GM12873 (cell line): ENCODE results near the gene DTYMK.

Experiments
- TF ChIP-seq, protein P1 (sequence below): IDR thresholded peaks from 2 replicates; pipeline ENCODE4 v1.5.1; 2012; ENCODE audit warnings: low read depth, mild to moderate bottlenecking, moderate library complexity, low read length, control low read depth; ENCODE audit not compliant: insufficient read depth; ENCODE audit errors: missing control alignments

Gene DTYMK

GRCh38 chr2:241670333-241671110 lies 16.1 kb downstream of the DTYMK start:
- TF ChIP-seq, protein P1, sequence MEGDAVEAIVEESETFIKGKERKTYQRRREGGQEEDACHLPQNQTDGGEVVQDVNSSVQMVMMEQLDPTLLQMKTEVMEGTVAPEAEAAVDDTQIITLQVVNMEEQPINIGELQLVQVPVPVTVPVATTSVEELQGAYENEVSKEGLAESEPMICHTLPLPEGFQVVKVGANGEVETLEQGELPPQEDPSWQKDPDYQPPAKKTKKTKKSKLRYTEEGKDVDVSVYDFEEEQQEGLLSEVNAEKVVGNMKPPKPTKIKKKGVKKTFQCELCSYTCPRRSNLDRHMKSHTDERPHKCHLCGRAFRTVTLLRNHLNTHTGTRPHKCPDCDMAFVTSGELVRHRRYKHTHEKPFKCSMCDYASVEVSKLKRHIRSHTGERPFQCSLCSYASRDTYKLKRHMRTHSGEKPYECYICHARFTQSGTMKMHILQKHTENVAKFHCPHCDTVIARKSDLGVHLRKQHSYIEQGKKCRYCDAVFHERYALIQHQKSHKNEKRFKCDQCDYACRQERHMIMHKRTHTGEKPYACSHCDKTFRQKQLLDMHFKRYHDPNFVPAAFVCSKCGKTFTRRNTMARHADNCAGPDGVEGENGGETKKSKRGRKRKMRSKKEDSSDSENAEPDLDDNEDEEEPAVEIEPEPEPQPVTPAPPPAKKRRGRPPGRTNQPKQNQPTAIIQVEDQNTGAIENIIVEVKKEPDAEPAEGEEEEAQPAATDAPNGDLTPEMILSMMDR: no peak

GRCh38 chr2:241668839-241669238 lies 17.8 kb downstream of the DTYMK start:
- TF ChIP-seq, protein P1: no peak

DNA sequence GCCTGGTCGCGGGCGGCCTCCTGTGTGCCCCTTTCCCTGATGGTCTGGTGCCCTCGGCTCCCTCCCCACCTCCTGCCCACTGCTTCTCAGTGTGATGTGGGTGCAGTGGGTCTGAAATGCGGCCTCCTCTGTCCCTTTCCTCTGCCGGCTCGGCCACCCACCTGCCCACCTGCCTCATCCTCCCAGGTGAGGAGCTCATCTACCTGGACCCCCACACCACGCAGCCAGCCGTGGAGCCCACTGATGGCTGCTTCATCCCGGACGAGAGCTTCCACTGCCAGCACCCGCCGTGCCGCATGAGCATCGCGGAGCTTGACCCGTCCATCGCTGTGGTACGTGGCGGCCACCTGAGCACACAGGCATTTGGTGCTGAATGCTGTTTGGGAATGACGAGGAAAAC lies 18.3 kb downstream of the DTYMK start:
- TF ChIP-seq, protein P1: no peak

DNA sequence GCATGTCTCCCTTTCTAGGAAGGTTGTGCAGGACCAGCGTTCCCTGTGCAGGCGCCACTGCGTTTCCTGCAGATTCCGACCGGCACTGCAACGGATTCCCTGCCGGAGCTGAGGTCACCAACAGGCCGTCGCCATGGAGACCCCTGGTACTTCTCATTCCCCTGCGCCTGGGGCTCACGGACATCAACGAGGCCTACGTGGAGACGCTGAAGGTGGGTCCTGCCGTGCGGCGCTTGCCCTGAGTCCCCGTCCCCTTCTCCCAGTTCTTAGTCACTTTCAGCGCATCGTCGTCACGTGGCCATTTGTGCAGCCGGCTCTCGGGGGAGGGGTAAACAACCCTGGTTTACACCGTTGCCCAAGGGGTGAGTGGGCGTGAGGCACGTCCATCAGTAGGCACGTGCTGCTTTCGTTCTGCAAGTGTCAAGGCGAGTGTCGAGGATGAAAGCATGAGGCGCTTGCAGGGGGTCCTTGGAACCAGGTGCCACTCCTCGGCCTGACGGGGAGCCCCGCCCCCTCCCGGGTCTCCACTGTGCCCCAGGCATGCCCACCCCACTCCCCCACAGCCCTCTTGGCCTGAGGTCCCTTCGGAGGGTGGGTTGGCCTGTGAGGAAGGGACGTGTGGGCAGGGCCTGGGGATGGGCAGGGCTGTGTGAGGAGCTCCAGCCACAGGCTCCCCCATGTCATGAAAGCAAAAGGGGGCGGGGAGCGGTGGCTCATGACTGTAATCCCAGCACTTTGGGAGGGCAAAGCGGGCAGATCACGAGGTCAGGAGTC lies 19.8 kb downstream of the DTYMK start:
- TF ChIP-seq, protein P1: no peak

- TF ChIP-seq, protein P1: no peak
Measured at GRCh38 chr2:241665731-241666440, 20.7 kb downstream of the DTYMK start.

GRCh38 chr2:241660593-241661213 lies 25.9 kb downstream of the DTYMK start:
- TF ChIP-seq, protein P1: no peak
